H1 (cell line): Measurements from ENCODE around the gene SHC3. TPM values are rescaled to one million over a fixed set of nuclear protein-coding genes. Genes with fewer than 3 reads are reported as not detected.

Experiments used
- CTCF ChIA-PET: fragments of 300-600 bp; sonication (Branson Sonifier 250); formaldehyde crosslinking; loops from one replicate; lab custom pipeline; 2021; ENCODE audit not compliant: partially characterized antibody; lab: Charles Lee
- POLR2A ChIA-PET: fragments of 300-600 bp; sonication (Branson Sonifier 250); formaldehyde crosslinking; loops from one replicate; lab custom pipeline; 2021; ENCODE audit warnings: inconsistent platforms; ENCODE audit not compliant: partially characterized antibody; lab: Charles Lee
- DNase-seq, 2 experiments: peaks; one replicate each; pipeline versions ENCODE4 v3.0.0 to v3.0.0-alpha.2; 2010 to 2022; ENCODE audit warnings: low spot score in 2 of 2, low read depth in 1 of 2, mixed read lengths in 1 of 2
- FAIRE-seq: peaks from 2 replicates; lab custom pipeline; 2011; peaks lifted over from hg19 to GRCh38; lab: Jason Lieb, UNC
- H2AFZ ChIP-seq: 2 replicates; pipeline ENCODE4 v1.8.1; 2012; ENCODE audit warnings: low read length, inconsistent platforms
- H2AK5ac ChIP-seq: 2 replicates; pipeline ENCODE4 v1.6.1; 2013; ENCODE audit warnings: low read depth, low read length
- H2BK120ac ChIP-seq: replicated peaks from 2 replicates; pipeline ENCODE3; 2013; ENCODE audit warnings: low read depth, low read length, inconsistent platforms
- H2BK12ac ChIP-seq: 2 replicates; pipeline ENCODE4 v1.6.1; 2013; ENCODE audit warnings: low read depth, low read length
- H2BK15ac ChIP-seq: 2 replicates; pipeline ENCODE4 v1.6.1; 2013; ENCODE audit warnings: low read length
- H2BK20ac ChIP-seq: 2 replicates; pipeline ENCODE4 v1.6.1; 2013; ENCODE audit warnings: low read length
- H2BK5ac ChIP-seq: 2 replicates; pipeline ENCODE4 v1.6.1; 2013; ENCODE audit warnings: low read depth, low read length
- H3K14ac ChIP-seq: 2 replicates; pipeline ENCODE4 v1.6.1; 2013; ENCODE audit warnings: inconsistent platforms; ENCODE audit not compliant: insufficient read length
- H3K18ac ChIP-seq: 2 replicates; pipeline ENCODE4 v1.6.1; 2013; ENCODE audit warnings: low read length; ENCODE audit errors: extremely low read depth
- H3K23ac ChIP-seq: 2 replicates; pipeline ENCODE4 v1.6.1; 2013; ENCODE audit warnings: inconsistent platforms; ENCODE audit not compliant: insufficient read length
- H3K23me2 ChIP-seq: 2 replicates; pipeline ENCODE4 v1.6.1; 2013; ENCODE audit warnings: low read depth, low read length
- H3K27ac ChIP-seq: 2 replicates; pipeline ENCODE4 v1.6.1; 2011; ENCODE audit warnings: low read depth, low read length, inconsistent platforms
- H3K27me3 ChIP-seq, 4 experiments: replicated peaks in 1 of 4; 1 replicate in 1 of 4; 2 replicates in 3 of 4; pipeline versions ENCODE4 v1.6.1 to v1.8.1; 2011 to 2013; ENCODE audit warnings: low read length in 3 of 4, mild to moderate bottlenecking in 3 of 4, inconsistent platforms in 2 of 4, mixed read lengths in 2 of 4, moderate library complexity in 1 of 4; ENCODE audit not compliant: control insufficient read depth in 3 of 4, insufficient read depth in 3 of 4; ENCODE audit errors: extremely low read depth in 1 of 4
- H3K36me3 ChIP-seq, 4 experiments: 2 replicates each; pipeline versions ENCODE4 v1.6.1 to v1.8.1; 2011 to 2013; ENCODE audit warnings: mild to moderate bottlenecking in 4 of 4, low read length in 3 of 4, moderate library complexity in 2 of 4, control low read depth in 1 of 4, inconsistent platforms in 1 of 4; ENCODE audit not compliant: insufficient read depth in 4 of 4, control insufficient read depth in 2 of 4
- H3K4ac ChIP-seq: replicated peaks from 2 replicates; pipeline ENCODE3; 2013; ENCODE audit warnings: low read length, low read depth, mixed read lengths, inconsistent platforms; ENCODE audit not compliant: insufficient read length
- H3K4me1 ChIP-seq, 4 experiments: replicated peaks in 1 of 4; 1 replicate in 1 of 4; 2 replicates in 3 of 4; pipeline versions ENCODE4 v1.6.1 to v1.8.1; 2011 to 2013; ENCODE audit warnings: low read length in 3 of 4, inconsistent platforms in 2 of 4, mixed read lengths in 1 of 4; ENCODE audit not compliant: insufficient read depth in 4 of 4, control insufficient read depth in 3 of 4
- H3K4me2 ChIP-seq, 2 experiments: 2 replicates each; pipeline versions ENCODE4 v1.6.1 to v1.8.1; 2011 to 2013; ENCODE audit warnings: low read depth in 2 of 2, low read length in 2 of 2, control low read depth in 1 of 2, inconsistent platforms in 1 of 2, mild to moderate bottlenecking in 1 of 2; ENCODE audit not compliant: insufficient read depth in 1 of 2
- H3K4me3 ChIP-seq, 4 experiments: fragments of 200-600, 300-600 bp in 1 of 4; sonication (generic), shearing (Covaris generic), sonication (Bioruptor Twin) in 1 of 4; 2 replicates each; pipeline versions ENCODE4 v1.5.1 to v1.8.1; 2011 to 2016; ENCODE audit warnings: low read length in 4 of 4, low read depth in 3 of 4, control low read depth in 2 of 4, inconsistent platforms in 2 of 4, mild to moderate bottlenecking in 2 of 4, mixed read lengths in 1 of 4, moderate library complexity in 1 of 4; ENCODE audit not compliant: insufficient read depth in 2 of 4; ENCODE audit errors: extremely low read depth in 1 of 4
- H3K56ac ChIP-seq: replicated peaks from 2 replicates; pipeline ENCODE3; 2013; ENCODE audit warnings: low read depth, mild to moderate bottlenecking, mixed read lengths, low read length, inconsistent platforms; ENCODE audit not compliant: insufficient read length
- H3K79me1 ChIP-seq: 2 replicates; pipeline ENCODE4 v1.6.1; 2013; ENCODE audit warnings: low read depth, low read length, control low read depth
- H3K79me2 ChIP-seq, 2 experiments: 2 replicates each; pipeline versions ENCODE4 v1.6.1 to v1.8.1; 2012 to 2013; ENCODE audit warnings: low read length in 2 of 2, mild to moderate bottlenecking in 2 of 2, inconsistent platforms in 1 of 2; ENCODE audit not compliant: insufficient read depth in 2 of 2, control insufficient read depth in 1 of 2
- H3K9ac ChIP-seq, 4 experiments: replicated peaks in 1 of 4; 1 replicate in 1 of 4; 2 replicates in 3 of 4; pipeline versions ENCODE4 v1.6.1 to v1.8.1; 2011 to 2013; ENCODE audit warnings: low read depth in 3 of 4, low read length in 3 of 4, control low read depth in 2 of 4, mild to moderate bottlenecking in 2 of 4, moderate library complexity in 2 of 4, inconsistent platforms in 1 of 4; ENCODE audit errors: extremely low read depth in 1 of 4
- H3K9me3 ChIP-seq, 2 experiments: 2 replicates each; pipeline versions ENCODE4 v1.6.1 to v1.8.1; 2012 to 2013; ENCODE audit warnings: mild to moderate bottlenecking in 2 of 2, moderate library complexity in 2 of 2, control low read depth in 1 of 2, inconsistent platforms in 1 of 2, low read depth in 1 of 2, low read length in 1 of 2, mixed read lengths in 1 of 2; ENCODE audit not compliant: insufficient read depth in 2 of 2
- H4K20me1 ChIP-seq, 2 experiments: replicated peaks in 1 of 2; 2 replicates each; pipeline versions ENCODE3 to v1.8.1; 2011 to 2013; ENCODE audit warnings: inconsistent platforms in 2 of 2, low read length in 2 of 2, mild to moderate bottlenecking in 1 of 2; ENCODE audit not compliant: insufficient read depth in 2 of 2, control insufficient read depth in 1 of 2
- H4K5ac ChIP-seq: 2 replicates; pipeline ENCODE4 v1.6.1; 2013; ENCODE audit warnings: low read length, low read depth, mixed read lengths, inconsistent platforms; ENCODE audit not compliant: insufficient read length
- H4K8ac ChIP-seq: 2 replicates; pipeline ENCODE4 v1.8.0; 2013; ENCODE audit warnings: mild to moderate bottlenecking, moderate library complexity, low read length, inconsistent platforms; ENCODE audit not compliant: insufficient read depth; ENCODE audit errors: extremely low read depth
- H4K91ac ChIP-seq: replicated peaks from 2 replicates; pipeline ENCODE3; 2013; ENCODE audit warnings: low read length, mixed read lengths, inconsistent platforms; ENCODE audit not compliant: insufficient read length
- CBX8 ChIP-seq: fragments of 300-800, 300-1000 bp; sonication (generic); IDR thresholded peaks from 2 replicates; pipeline ENCODE4 v1.7.1; 2016; ENCODE audit warnings: low read depth, low read length, borderline replicate concordance
- JUND ChIP-seq: IDR thresholded peaks from 2 replicates; pipeline ENCODE4 v1.6.1; 2011; ENCODE audit warnings: mild to moderate bottlenecking, improper control_type of control experiment, low read length
- NANOG ChIP-seq: IDR thresholded peaks from 2 replicates; pipeline ENCODE4 v1.6.1; 2011; ENCODE audit warnings: low read length, low read depth, mild to moderate bottlenecking, inconsistent platforms; ENCODE audit not compliant: insufficient read depth, poor library complexity, severe bottlenecking
- POLR2A ChIP-seq, 2 experiments: IDR thresholded peaks; 1 replicate in 1 of 2; 2 replicates in 1 of 2; pipeline ENCODE4 v1.6.1; 2011; ENCODE audit warnings: low read depth in 2 of 2, low read length in 2 of 2, mild to moderate bottlenecking in 2 of 2; ENCODE audit errors: control extremely low read depth in 1 of 2
- SAP30 ChIP-seq: fragments of 300-600 bp; sonication (generic); IDR thresholded peaks from 2 replicates; pipeline ENCODE4 v1.7.1; 2012; ENCODE audit warnings: low read length, moderate library complexity, mild to moderate bottlenecking, inconsistent platforms; ENCODE audit not compliant: insufficient read depth, insufficient replicate concordance
- SIX5 ChIP-seq: IDR thresholded peaks from 2 replicates; pipeline ENCODE4 v1.6.1; 2011; ENCODE audit warnings: mild to moderate bottlenecking, low read depth, low read length
- SRF ChIP-seq: IDR thresholded peaks from 2 replicates; pipeline ENCODE4 v1.6.1; 2011; ENCODE audit warnings: mild to moderate bottlenecking, low read depth, low read length, moderate library complexity
- TCF12 ChIP-seq: IDR thresholded peaks from 2 replicates; pipeline ENCODE4 v1.6.1; 2011; ENCODE audit warnings: low read depth, mild to moderate bottlenecking, low read length
- WGBS, 2 experiments: shearing (Covaris generic) in 1 of 2; methylation state at CpG; one replicate each; pipeline versions ENCODE4 v1.1.6 to v1.1.7; 2013 to 2015; ENCODE audit warnings: low lambda C conversion rate in 2 of 2, mixed read lengths in 2 of 2, inconsistent platforms in 1 of 2, low coverage in 1 of 2, missing lambda C conversion rate in 1 of 2; ENCODE audit not compliant: insufficient replicate concordance in 2 of 2, insufficient coverage in 1 of 2, insufficient read length in 1 of 2; ENCODE audit errors: extremely low coverage in 1 of 2, missing lambda C conversion rate in 1 of 2; 5-methylcytosine and 5-hydroxymethylcytosine counted together
- polyA plus RNA-seq, 7 experiments: library from polyadenylated mRNA; depleted of rRNA in 3 of 7; stranded (reverse) in 5 of 7; unstranded in 2 of 7; fragments of >200 nt in 5 of 7; fragments of 200-250 nt in 2 of 7; gene quantifications; 1 replicate in 5 of 7; 2 replicates in 1 of 7; 4 replicates in 1 of 7; pipeline versions ENCODE4 v1.2.1 to v1.2.3, GENCODE V29; 2011 to 2013; ENCODE audit warnings: missing spikeins in 2 of 7, mixed read lengths in 2 of 7
- total RNA-seq: library from RNA; stranded (reverse); fragmentation: NEBNext Ultra II Directional; extraction: Animal tissue kit (Norgen Biotek cat#: 25700); gene quantifications from 2 replicates; pipeline ENCODE4 v1.2.1, GENCODE V29; 2021

Gene SHC3
- total and polyA plus RNA-seq, 2 of the 8 experiments (the other 6 are each of a cell fraction or from before 2014, with no cell fraction given): 1.4 to 7.1 TPM

DNA sequence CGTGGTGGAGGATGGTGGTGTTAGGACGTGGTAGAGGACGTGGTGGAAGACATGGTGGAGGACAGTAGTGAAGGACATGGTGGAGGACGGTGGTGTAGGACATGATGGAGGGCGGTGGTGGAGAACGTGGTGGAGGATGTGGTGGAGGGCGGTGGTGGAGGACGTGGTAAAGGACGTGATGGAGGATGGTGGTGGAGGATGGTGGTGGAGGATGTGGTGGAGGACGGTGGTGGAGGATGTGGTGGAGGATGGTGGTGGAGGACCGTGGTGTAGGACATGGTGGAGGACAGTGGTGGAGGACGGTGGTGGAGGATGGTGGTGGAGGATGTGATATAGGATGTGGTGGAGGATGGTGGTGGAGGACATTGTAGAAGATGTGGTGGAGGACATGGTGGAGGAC, 119.7 kb downstream of the SHC3 start:
- POLR2A ChIA-PET: no interaction called here
- H4K5ac ChIP-seq: no peak overlapping the region

More for the DNA sequence above, 119.7 kb downstream of the SHC3 start:
- Histone ChIP-seq H3K14ac (no peak overlapping the region), H2BK12ac (peak overlapping the region; percentile 68; the same call in 1 of the 2 replicates), H2AFZ (no peak overlapping the region), H2BK120ac (no peak overlapping the region), H2AK5ac (peak overlapping the region; percentile 92; the same call in 1 of the 2 replicates), H2BK15ac (peak overlapping the region; percentile 40; the same call in 1 of the 2 replicates), H3K79me1 (no peaks in the 10 kb centered on the region), H3K4ac (no peak overlapping the region), H3K4me2 (no peak overlapping the region), H3K9ac (no peak overlapping the region), H4K91ac (no peak overlapping the region), H3K36me3 (no peaks in the 10 kb centered on the region; a peak in 1 of 8 replicates), H3K56ac (no peak overlapping the region), H3K23me2 (peaks cover 23% of the 10 kb centered on the region; the same call in 1 of the 2 replicates), H3K4me1 (no peaks in the 10 kb centered on the region), H3K79me2 (no peaks in the 10 kb centered on the region), H3K4me3 (no peak overlapping the region), H4K20me1 (no peaks in the 10 kb centered on the region), H4K8ac (0 out of 2 replicates have a peak overlapping the region, but pooled peaks have one; percentile 15), H3K27me3 (no peaks in the 10 kb centered on the region), H3K18ac (no peak overlapping the region), H2BK5ac (no peak overlapping the region; the same call in 1 of the 2 replicates), H3K27ac (no peak overlapping the region), H3K23ac (no peak overlapping the region), H2BK20ac (peak overlapping the region; percentile 0; the same call in 1 of the 2 replicates), H3K9me3 (peaks cover 7 to 16% of the 10 kb centered on the region in 2 experiments; a peak in 2 of 4 replicates)
- FAIRE-seq (no peak), DNase-seq (no peak)
- TF ChIP-seq SIX5 (no peak), SAP30 (no peak), JUND (no peak), SRF (no peak), CBX8 (no peak), NANOG (no peak), TCF12 (no peak), POLR2A (IDR thresholded peaks at IDR 0.05; ENCODE audit: control extremely low read depth in 1 of 2, low read depth in 2 of 2, low read length in 2 of 2) (no peak)
- WGBS, 2 experiments: 85% methylated on average over 12 of the region's 12 CpGs; no CpG with 5 or more reads in 1 of the 2 experiments
- CTCF ChIA-PET: no interaction called here
